IPS-18c (cell line): Measurements from ENCODE around the gene HAGH.
A peak's percentile ranks its signal among the peaks of the same experiment; 100 is the strongest.

Experiments used
- H3K4me3 ChIP-seq: 2 replicates; pipeline ENCODE4 v1.7.0; 2013; ENCODE audit warnings: low read depth, mild to moderate bottlenecking, low read length, moderate library complexity; ENCODE audit not compliant: insufficient read depth
- H3K9me3 ChIP-seq: one replicate; pipeline ENCODE4 v1.6.1; 2013; ENCODE audit warnings: mild to moderate bottlenecking, low read length, moderate library complexity; ENCODE audit not compliant: control insufficient read depth, insufficient read depth

Gene HAGH

DNA sequence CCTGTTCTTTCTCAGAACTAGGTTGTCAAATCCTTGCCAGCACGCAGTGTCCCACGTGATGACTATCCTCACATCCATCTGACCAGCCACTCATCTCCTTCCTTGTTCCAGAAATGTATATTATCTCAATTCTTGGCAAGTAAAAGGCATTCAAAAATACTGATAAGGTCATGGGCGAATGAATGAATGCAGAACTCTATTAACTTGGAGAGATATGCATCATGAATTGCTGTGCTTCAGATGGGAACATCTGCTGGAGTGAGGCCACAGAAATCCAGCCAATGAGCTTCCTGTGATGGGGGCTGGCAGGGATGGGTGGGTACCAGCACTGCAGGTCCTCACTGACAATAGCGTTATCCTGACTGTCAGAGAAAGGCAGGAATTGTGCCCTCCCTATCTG, 19.4 kb upstream of the HAGH start:
- Histone ChIP-seq H3K9me3 (no peaks in the 10 kb centered on the region), H3K4me3 (no peak overlapping the region)

DNA sequence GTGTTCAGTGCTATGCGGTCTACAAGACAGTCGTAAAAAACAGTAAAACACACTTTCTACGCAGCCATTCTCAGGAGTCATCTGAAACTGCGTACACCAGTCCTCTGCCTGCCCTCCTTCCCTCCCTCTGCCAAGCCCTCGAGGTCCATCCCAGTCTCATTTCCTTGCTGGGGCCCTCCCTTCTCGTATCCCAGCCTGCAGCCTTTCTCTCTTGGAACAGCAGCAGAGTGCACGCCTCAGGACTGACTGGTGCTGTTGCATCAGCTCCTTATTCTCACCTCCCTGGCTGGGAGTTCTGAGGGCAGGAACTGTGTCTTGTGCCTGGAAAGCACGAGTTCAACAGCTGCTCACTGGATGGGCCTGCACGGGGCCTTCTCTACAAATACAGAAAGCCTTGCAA, 12.9 kb upstream of the HAGH start:
- H3K9me3 ChIP-seq = no peaks in the 10 kb centered on the region
- no peak overlapping the region for H3K4me3 ChIP-seq

GRCh38 chr16:1834096-1834495, 7.5 kb upstream of the HAGH start:
- H3K9me3 ChIP-seq = no peaks in the 10 kb centered on the region
- H3K4me3 ChIP-seq = no peak overlapping the region

DNA sequence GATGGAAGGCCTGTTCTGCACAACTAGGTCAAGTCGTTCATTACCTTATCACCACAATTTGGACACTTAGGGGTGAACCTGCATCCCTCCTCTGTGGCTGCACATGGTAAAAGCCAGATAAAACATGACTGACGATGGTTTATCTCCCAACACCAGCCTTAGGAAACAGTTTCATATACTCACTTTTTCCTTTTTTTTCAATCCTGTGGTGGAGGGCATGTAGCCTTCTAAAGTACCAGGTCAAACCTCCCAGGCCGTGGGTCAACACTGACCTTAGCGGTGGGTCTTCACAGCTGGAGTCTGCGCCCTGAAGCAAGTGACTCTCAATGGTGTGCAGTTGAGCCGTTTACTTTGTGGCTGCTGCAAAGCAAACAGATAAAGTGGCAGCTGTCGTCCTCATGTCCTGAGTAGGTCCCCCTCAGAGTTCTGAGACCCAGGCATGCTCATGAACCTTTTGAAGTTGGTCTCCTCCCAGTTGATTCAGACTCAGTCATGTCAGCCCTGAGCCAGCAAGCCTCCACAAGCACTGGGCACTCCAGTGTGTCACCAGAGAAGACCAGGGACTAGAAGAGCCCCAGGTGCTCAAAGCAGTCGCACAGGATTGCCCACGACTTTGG, 6.3 kb upstream of the HAGH start:
- Histone ChIP-seq H3K9me3 (no peaks in the 10 kb centered on the region), H3K4me3 (no peak overlapping the region)

DNA sequence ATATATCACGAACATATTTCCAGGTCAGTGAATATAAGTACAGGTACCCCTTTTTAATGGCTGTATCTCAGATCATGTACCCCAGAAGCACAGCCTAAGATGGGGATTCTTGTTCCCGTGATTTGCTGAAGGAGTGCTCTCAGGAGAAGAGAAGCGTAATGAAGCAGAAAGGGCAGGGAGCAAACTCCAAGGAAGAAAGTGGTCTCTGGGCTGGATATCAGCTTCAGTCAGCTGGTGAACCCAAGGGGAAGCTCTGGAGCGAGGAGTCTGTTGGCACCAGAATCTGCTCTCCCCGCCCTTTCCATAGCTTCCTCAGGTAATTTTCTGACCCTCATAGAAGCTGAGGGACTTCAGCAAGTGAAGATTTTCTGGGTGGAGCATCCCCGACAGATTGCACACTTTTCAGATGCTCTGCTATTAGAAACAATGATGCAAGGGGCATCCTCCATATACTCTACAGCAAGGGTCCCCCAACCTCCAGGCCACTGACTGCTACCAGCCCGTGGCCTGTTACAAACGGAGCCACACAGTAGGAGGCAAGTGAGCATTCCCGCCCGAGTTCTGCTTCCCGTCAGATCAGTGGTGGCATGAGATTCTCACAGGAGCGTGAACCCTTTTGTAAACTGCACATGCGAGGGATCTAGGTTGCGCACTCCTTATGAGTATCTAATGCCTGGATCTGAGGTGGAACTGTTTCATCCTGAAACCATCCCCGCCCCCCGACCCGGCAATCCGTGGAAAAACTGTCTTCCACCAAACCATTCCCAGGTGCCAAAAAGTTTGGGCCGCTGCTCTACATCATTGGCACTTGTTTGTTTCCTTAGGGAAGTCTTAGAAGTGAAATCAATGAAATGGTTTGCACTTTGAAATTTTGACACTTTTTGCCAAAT, 4.8 kb upstream of the HAGH start:
- Histone ChIP-seq H3K9me3 (no peaks in the 10 kb centered on the region), H3K4me3 (no peak overlapping the region)

DNA sequence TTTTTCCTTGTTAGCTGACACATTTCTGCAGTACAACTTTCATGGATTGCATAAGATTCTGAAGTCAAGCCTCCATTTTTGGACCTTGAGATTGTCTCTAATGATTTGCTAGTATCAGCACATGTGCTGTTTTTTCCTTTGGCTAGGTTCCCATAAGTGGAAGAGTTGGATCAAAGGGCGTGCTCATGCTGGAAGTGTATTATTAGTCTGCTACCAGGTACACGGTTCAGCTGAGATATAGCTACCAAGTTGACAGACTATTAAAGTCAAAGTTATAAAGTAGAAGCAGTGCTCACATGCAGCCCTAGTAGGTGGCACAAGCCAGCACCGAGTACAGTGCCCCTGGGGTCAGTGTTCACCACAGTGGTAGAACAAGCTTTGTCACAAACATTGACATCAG, 3.6 kb upstream of the HAGH start:
- no peak overlapping the region for H3K4me3 ChIP-seq

DNA sequence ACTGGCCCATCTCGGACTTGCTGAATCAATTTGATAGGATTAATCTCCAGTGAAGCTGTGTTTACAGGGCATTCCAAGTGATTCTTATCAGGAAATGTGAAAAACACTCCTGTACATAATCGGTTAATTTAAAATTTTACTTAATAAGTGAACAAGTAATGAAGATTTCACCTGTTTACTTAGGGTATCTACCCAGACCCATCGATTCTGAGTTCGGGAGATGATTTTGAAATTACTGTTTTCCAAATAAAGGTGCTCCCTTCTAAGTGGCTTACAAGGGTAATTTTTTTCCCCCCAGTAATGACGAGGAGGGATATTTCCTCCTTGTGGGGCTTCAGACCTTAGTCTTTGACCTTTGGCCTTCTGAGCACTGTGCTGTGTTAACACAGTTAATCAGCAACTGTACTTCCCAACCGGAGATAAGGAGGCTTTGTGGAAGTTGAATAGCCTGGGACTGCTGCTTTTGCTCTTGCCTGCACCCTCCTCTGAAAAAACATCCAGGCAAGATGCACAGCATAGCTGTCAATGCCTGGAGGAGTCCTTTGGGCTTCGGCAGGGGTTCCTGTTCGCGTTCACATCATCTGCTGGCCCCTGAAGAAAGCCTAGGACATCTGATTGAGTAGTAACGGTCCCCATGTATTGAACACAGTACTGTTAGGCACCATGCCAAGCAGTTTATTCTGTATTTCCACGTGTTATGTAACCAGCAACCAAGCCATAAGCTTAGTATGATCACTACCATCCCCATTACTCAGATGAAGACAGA, 2.2 kb upstream of the HAGH start:
- Histone ChIP-seq H3K9me3 (peaks cover 2% of the 10 kb centered on the region), H3K4me3 (no peak overlapping the region; the same call in 1 of the 2 replicates)

More for the DNA sequence above, 3.6 kb upstream of the HAGH start:
- H3K9me3 ChIP-seq = peaks cover 2% of the 10 kb centered on the region

DNA sequence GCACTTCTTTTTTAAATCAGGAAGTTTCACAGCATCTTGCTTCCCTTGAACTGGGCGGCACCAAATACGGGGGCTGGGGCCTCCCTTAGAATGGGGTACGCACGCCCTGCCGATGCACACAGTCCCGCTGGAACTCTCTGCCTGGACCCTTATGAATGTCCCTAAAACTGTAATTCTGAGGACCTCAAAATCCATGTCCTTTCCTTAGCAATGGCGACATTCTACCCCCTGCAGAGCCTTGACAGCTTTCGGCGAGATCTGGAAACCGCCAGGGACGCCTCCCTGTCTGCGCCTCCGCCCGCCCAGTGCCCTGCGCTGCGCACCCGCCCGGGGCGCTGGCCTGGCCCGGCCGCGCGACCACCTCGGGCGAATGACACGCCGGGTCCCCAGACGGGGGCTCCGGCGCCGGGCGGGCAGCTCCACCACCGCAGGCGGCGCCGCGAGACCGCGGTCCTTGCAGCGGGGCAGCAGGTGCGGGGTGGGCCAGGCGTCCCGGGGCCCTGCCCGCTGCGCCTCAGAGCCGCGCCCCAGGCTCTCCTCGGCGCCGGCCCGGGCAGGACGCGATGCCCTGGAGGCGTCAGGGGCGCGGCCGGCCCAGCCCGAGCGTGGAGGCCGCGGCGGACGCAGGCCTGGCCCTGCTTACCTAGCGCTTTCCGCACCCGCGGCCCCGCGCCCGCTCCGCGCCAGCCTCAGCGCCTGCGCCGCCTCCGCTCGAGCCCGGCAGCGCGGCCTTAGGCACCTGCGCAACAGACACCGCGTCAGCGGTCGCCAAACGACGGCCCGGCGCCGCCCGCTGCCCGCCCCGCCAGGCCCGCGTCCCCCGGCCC, 548 bp downstream of the HAGH start:
- Histone ChIP-seq H3K9me3 (peaks cover 2% of the 10 kb centered on the region), H3K4me3 (peak overlapping the region; percentile 55)

GRCh38 chr16:1825381-1825863, 1.2 kb downstream of the HAGH start:
- Histone ChIP-seq H3K4me3 (peak overlapping the region; percentile 55; the same call in 1 of the 2 replicates), H3K9me3 (peaks cover 2% of the 10 kb centered on the region)

- no peak overlapping the region for H3K4me3 ChIP-seq
- H3K9me3 ChIP-seq = peaks cover 2% of the 10 kb centered on the region
These were observed 2.8 kb downstream of the HAGH start for GRCh38 chr16:1823821-1824220.

GRCh38 chr16:1822801-1823200, 3.8 kb downstream of the HAGH start:
- no peak overlapping the region for H3K4me3 ChIP-seq
- H3K9me3 ChIP-seq = peaks cover 2% of the 10 kb centered on the region

- Histone ChIP-seq H3K9me3 (peaks cover 2% of the 10 kb centered on the region), H3K4me3 (no peak overlapping the region)
These were observed 4.6 kb downstream of the HAGH start for GRCh38 chr16:1821861-1822611.

DNA sequence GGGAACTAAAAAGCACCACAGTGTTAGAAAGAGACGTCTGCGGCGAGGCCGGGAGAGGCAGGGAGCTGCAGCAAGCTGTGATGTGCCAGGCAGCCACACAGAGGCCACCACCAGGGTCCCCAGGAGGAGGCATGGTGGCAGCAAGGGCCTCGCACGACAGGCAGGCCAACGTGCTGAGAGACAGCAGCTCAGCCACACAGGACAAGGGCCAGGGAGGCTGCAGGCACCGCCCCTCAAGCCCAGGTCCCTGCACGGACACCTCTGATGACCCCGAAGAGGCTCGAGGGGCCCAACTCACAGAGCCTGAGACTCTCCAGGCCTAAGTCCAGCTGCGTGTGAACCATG, 5.7 kb downstream of the HAGH start:
- no peaks in the 10 kb centered on the region for H3K9me3 ChIP-seq
- no peak overlapping the region for H3K4me3 ChIP-seq

- no peak overlapping the region for H3K4me3 ChIP-seq
- no peaks in the 10 kb centered on the region for H3K9me3 ChIP-seq
These were observed 6.3 kb downstream of the HAGH start for GRCh38 chr16:1820096-1820945.

DNA sequence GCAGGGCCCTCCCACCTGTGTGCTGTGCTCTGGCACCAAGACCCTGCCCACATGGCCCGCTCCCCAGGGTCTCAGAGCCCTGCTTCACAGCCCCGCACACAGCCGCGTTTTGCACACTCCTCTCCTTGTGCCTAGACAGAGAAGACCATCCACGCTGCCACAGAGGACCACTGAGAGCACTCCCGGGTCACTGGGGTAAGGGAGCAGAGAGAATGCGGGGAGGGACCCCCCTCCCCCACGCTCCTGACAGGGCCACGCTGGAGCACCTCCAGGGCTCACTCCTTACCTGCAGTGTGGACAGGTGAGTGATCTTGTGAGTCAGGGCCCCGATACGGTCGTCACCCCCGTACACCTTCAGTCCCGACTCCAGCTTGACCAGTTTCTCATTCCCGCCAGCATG, 7.0 kb downstream of the HAGH start:
- Histone ChIP-seq H3K9me3 (no peaks in the 10 kb centered on the region), H3K4me3 (no peak overlapping the region)
